CD4-positive, alpha-beta memory T cell (primary cell): ENCODE results near the gene CAPN10. TPM values are rescaled to one million over a fixed set of nuclear protein-coding genes. Genes with fewer than 3 reads are reported as not detected.
A peak's percentile ranks its signal among the peaks of the same experiment; 100 is the strongest.

Experiments used
- CTCF ChIA-PET: fragments of 350-600 bp; sonication (Branson Sonifier 250); formaldehyde crosslinking; loops from one replicate; lab custom pipeline; 2021; ENCODE audit warnings: inconsistent platforms; ENCODE audit not compliant: partially characterized antibody; lab: Charles Lee
- POLR2A ChIA-PET: fragments of 350-600 bp; sonication (Branson Sonifier 250); formaldehyde crosslinking; loops from one replicate; lab custom pipeline; 2021; ENCODE audit not compliant: partially characterized antibody; lab: Charles Lee
- DNase-seq, 5 donors: peaks; one replicate each; pipeline versions ENCODE4 v3.0.0 to v3.0.0-alpha.2; 2020 to 2022; ENCODE audit warnings: mixed read lengths in 1 of 5
- H3K27ac ChIP-seq: one replicate; pipeline ENCODE4 v1.7.0; 2013; ENCODE audit warnings: low read depth, low read length
- H3K27me3 ChIP-seq: 2 replicates; pipeline ENCODE4 v1.7.0; 2013; ENCODE audit warnings: mild to moderate bottlenecking, low read length, moderate library complexity; ENCODE audit not compliant: insufficient read depth
- H3K36me3 ChIP-seq: 2 replicates; pipeline ENCODE4 v1.7.0; 2013; ENCODE audit warnings: mild to moderate bottlenecking, low read length, moderate library complexity; ENCODE audit not compliant: insufficient read depth
- H3K4me1 ChIP-seq: 2 replicates; pipeline ENCODE4 v1.7.0; 2013; ENCODE audit warnings: mild to moderate bottlenecking, low read length, moderate library complexity; ENCODE audit not compliant: insufficient read depth
- H3K4me3 ChIP-seq, 2 donors: one replicate each; pipeline ENCODE4 v1.7.0; 2013; ENCODE audit warnings: low read length in 2 of 2, mild to moderate bottlenecking in 1 of 2
- H3K9me3 ChIP-seq, 2 donors: one replicate each; pipeline ENCODE4 v1.7.0; 2013; ENCODE audit warnings: low read length in 2 of 2, control low read depth in 1 of 2; ENCODE audit not compliant: control insufficient read depth in 1 of 2
- H3K27ac Mint-ChIP-seq, 7 donors: one replicate each; pipeline ENCODE4 v1.8.0; 2020 to 2021; ENCODE audit warnings: mixed read lengths in 7 of 7, mild to moderate bottlenecking in 6 of 7, inconsistent platforms in 3 of 7, moderate library complexity in 3 of 7
- H3K27me3 Mint-ChIP-seq, 2 donors: one replicate each; pipeline ENCODE4 v1.8.0; 2020 to 2021; ENCODE audit warnings: mixed read lengths in 2 of 2
- H3K36me3 Mint-ChIP-seq, 2 donors: one replicate each; pipeline ENCODE4 v1.8.0; 2020 to 2021; ENCODE audit warnings: mixed read lengths in 2 of 2, inconsistent platforms in 1 of 2, mild to moderate bottlenecking in 1 of 2
- H3K4me1 Mint-ChIP-seq, 4 donors: one replicate each; pipeline ENCODE4 v1.8.0; 2020 to 2021; ENCODE audit warnings: mixed read lengths in 4 of 4, mild to moderate bottlenecking in 1 of 4
- H3K4me3 Mint-ChIP-seq, 8 donors: one replicate each; pipeline ENCODE4 v1.8.0; 2020 to 2021; ENCODE audit warnings: mixed read lengths in 8 of 8, mild to moderate bottlenecking in 7 of 8, moderate library complexity in 6 of 8, inconsistent platforms in 3 of 8
- H3K9me3 Mint-ChIP-seq, 8 donors: one replicate each; pipeline ENCODE4 v1.8.0; 2020 to 2021; ENCODE audit warnings: mixed read lengths in 8 of 8, mild to moderate bottlenecking in 5 of 8, inconsistent platforms in 3 of 8, moderate library complexity in 1 of 8
- intact Hi-C: fragments of 100-400 bp; cut with micrococcal nuclease; formaldehyde crosslinking; loops from one replicate; pipeline ENCODE4 v1.15.1; 2023
- polyA plus RNA-seq, 2 donors: library from polyadenylated mRNA; unstranded; fragments of 300-500 nt; fragmentation: Illumina TruSeq; gene quantifications; one replicate each; pipeline ENCODE4 v1.2.3, GENCODE V29; 2021
- total RNA-seq, 2 experiments: library from RNA; stranded (reverse); gene quantifications; one replicate each; pipeline ENCODE4 v1.2.3, GENCODE V29; 2021

The CAPN10 gene
- total and polyA plus RNA-seq, 4 experiments from 2014 or later, result 9.9 to 83.0 (median 49.7) TPM

GRCh38 chr2:240577281-240578109 is 9.0 kb upstream of the CAPN10 start:
- CTCF ChIA-PET, result interaction anchor here (0.9 to 2.2 kb wide), 4 partner anchors 9 to 63 kb away, joined by 3 to 6 read pairs (median 3); partner anchors contain the start of genes CAPN10 and RNPEPL1
- Histone ChIP-seq H3K27me3 (no peaks in the 10 kb centered on the region), H3K4me1 (peaks cover 27% of the 10 kb centered on the region), H3K27ac (no peak overlapping the region), H3K4me3 (no peak overlapping the region), H3K9me3 (no peaks in the 10 kb centered on the region), H3K36me3 (peaks cover 52% of the 10 kb centered on the region)
- Mint-ChIP-seq H3K9me3 (peaks cover 0 to 2% (median 0%) of the 10 kb centered on the region in 8 donors), H3K4me1 (peaks cover 15 to 32% (median 25%) of the 10 kb centered on the region in 4 donors), H3K4me3 (no peak overlapping the region), H3K36me3 (peaks cover 20 to 30% of the 10 kb centered on the region in 2 donors), H3K27me3 (no peaks in the 10 kb centered on the region), H3K27ac (no peak overlapping the region)
- POLR2A ChIA-PET, result interaction anchor here (4.0 to 20.6 kb wide), 4 partner anchors 9 to 21 kb away, joined by 42 to 461 read pairs (median 190); partner anchors contain the start of genes ANKMY1, CAPN10, DUSP28 and RNPEPL1
- DNase-seq, result no peak
- intact Hi-C loops, result no loop called here

DNA sequence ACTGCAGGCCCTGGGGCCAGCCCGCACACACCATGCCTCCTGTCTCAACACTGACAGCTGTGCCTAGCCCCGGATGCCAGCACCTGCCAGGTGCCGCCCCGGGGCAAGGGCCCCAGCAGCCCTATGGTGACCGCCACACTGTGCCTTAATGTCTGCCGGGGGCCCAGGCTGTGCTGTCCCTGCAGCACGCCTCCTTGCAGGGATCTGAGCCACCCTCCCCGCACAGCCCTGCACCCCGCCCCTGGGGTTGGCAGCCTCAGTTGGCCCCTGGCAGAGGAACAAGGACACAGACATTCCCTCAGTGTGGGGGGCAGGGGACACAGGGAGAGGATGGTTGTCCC is 8.5 kb upstream of the CAPN10 start:
- H3K36me3 Mint-ChIP-seq, result peaks cover 20 to 31% of the 10 kb centered on the region in 2 donors

DNA sequence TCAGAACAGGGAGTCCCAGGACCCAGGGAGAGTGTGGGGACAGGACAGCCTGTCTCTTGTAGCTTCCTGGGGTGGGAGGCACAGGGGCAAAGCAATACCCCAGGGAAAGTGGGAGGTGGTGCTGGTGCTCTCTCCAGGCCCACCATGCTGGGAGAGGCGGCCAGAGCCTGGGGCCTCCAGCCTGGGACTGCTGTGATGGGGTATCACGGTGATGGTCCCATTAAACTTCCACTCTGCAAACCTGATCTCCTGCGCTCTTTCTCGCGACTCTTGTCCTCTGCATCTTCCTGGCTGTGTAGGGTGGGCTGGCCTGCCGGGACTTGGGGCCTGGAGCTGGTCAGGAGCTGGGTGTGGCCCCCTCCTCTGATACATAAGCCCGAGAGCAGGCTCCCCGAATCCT is 8.0 kb upstream of the CAPN10 start:
- POLR2A ChIA-PET, result interaction anchor here (4.0 to 20.6 kb wide), 4 partner anchors 8 to 22 kb away, joined by 42 to 461 read pairs (median 190); partner anchors contain the start of genes ANKMY1, CAPN10, DUSP28 and RNPEPL1
- no peaks in the 10 kb centered on the region for H3K9me3 ChIP-seq
- Mint-ChIP-seq H3K4me3 (no peak overlapping the region), H3K27ac (peak overlapping the region in 4 of 7 donors; percentile 42 to 90 (median 54)), H3K27me3 (no peaks in the 10 kb centered on the region), H3K9me3 (peaks cover 0 to 2% (median 0%) of the 10 kb centered on the region in 8 donors), H3K4me1 (peaks cover 18 to 38% (median 31%) of the 10 kb centered on the region in 4 donors), H3K36me3 (peaks cover 20 to 31% of the 10 kb centered on the region in 2 donors)
- peaks cover 27% of the 10 kb centered on the region for H3K4me1 ChIP-seq
- no peak for DNase-seq
- CTCF ChIA-PET, result interaction anchor here (1.1 to 2.2 kb wide), 2 partner anchors 10 to 12 kb away, joined by 3 to 6 read pairs; partner anchors contain the start of gene RNPEPL1
- no peak overlapping the region for H3K27ac ChIP-seq
- H3K27me3 ChIP-seq, result no peaks in the 10 kb centered on the region
- intact Hi-C loops, result no loop called here
- H3K4me3 ChIP-seq, result no peak overlapping the region
- peaks cover 52% of the 10 kb centered on the region for H3K36me3 ChIP-seq

More for the DNA sequence above, 8.5 kb upstream of the CAPN10 start:
- Histone ChIP-seq H3K4me1 (peaks cover 27% of the 10 kb centered on the region), H3K9me3 (no peaks in the 10 kb centered on the region), H3K4me3 (no peak overlapping the region), H3K27me3 (no peaks in the 10 kb centered on the region), H3K27ac (no peak overlapping the region), H3K36me3 (peaks cover 52% of the 10 kb centered on the region)
- H3K4me1 Mint-ChIP-seq, result peaks cover 18 to 35% (median 30%) of the 10 kb centered on the region in 4 donors
- ChIA-PET CTCF (interaction anchor here (0.9 to 2.2 kb wide), 4 partner anchors 8 to 64 kb away, joined by 3 to 6 read pairs (median 3); partner anchors contain the start of genes CAPN10 and RNPEPL1), POLR2A (interaction anchor here (4.0 to 20.6 kb wide), 4 partner anchors 9 to 22 kb away, joined by 42 to 461 read pairs (median 190); partner anchors contain the start of genes ANKMY1, CAPN10, DUSP28 and RNPEPL1)
- H3K27ac Mint-ChIP-seq, result peak overlapping the region in 2 of 7 donors; percentile 42 to 51
- intact Hi-C loops, result no loop called here
- peaks cover 0 to 2% (median 0%) of the 10 kb centered on the region in 8 donors for H3K9me3 Mint-ChIP-seq
- H3K27me3 Mint-ChIP-seq, result no peaks in the 10 kb centered on the region
- no peak for DNase-seq
- H3K4me3 Mint-ChIP-seq, result no peak overlapping the region

GRCh38 chr2:240579071-240579762 is 7.3 kb upstream of the CAPN10 start:
- Histone ChIP-seq H3K9me3 (no peaks in the 10 kb centered on the region), H3K36me3 (peaks cover 46% of the 10 kb centered on the region), H3K4me3 (peak overlapping the region in 1 of 2 donors; percentile 8), H3K27ac (peak overlapping the region; percentile 28), H3K27me3 (no peaks in the 10 kb centered on the region), H3K4me1 (peaks cover 27% of the 10 kb centered on the region)
- Mint-ChIP-seq H3K4me3 (peak overlapping the region in 7 of 8 donors; percentile 5 to 70 (median 42)), H3K9me3 (peaks cover 0 to 2% (median 0%) of the 10 kb centered on the region in 8 donors), H3K4me1 (peaks cover 18 to 42% (median 32%) of the 10 kb centered on the region in 4 donors), H3K27ac (peak overlapping the region; percentile 74 to 93 (median 88)), H3K27me3 (no peaks in the 10 kb centered on the region), H3K36me3 (peaks cover 20 to 29% of the 10 kb centered on the region in 2 donors)
- ChIA-PET POLR2A (interaction anchor here (1.1 to 16.4 kb wide), 8 partner anchors 8 to 65 kb away, joined by 3 to 249 read pairs (median 12); partner anchors contain the start of genes ANKMY1, DUSP28 and RNPEPL1), CTCF (interaction anchor here (1.0 to 2.2 kb wide), 14 partner anchors 9 to 89 kb away, joined by 3 to 57 read pairs (median 12); partner anchors contain the start of gene RNPEPL1)
- no peak for DNase-seq
- intact Hi-C loops, result loop anchor here (1.0 kb wide), 2 partner anchors 13 to 65 kb away; no protein-coding TSS in a partner anchor

DNA sequence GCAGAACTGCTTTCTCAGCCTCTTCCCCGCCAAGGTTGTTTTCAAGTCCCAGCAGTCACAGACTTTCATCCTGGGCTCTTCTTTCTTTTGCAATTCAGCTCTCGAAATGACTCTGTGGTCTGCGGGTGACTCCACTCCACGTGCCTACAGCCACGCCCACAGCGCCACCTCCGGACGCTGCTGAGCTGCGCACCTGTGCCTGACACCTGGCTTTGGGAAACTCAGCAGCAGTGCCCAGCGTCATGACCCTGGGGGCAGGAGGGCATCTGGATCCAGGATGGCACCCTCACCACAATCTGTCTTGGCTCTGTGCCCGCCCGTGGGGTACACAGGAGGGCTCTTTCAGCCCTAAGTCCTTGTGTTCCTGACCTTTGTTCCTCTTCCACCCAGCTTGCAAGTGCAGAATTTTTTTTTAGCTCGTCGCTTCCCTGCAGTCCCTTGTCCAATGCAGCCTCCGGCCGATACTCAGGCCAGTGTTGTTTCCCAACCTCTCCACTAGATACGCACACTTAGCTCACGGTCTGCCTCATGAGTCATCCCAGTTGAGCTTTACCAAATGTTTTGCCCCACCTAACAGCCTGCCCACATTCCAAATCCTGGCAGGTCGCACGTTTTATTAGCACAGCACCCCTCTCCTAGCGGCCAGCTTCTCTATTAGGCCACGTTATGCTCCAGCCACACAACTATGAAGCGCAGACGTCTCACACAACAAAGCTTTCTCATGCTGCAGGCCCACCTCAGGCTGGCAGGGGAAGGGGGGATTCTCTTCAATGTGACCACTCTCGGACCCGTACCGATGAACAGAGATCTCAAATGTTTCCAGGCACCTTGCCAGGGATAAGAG is 6.5 kb upstream of the CAPN10 start:
- H3K27me3 ChIP-seq, result no peaks in the 10 kb centered on the region
- intact Hi-C loops, result loop anchor here (1.0 kb wide), 2 partner anchors 14 to 66 kb away; no protein-coding TSS in a partner anchor
- peak overlapping the region; percentile 5 to 70 (median 47) for H3K4me3 Mint-ChIP-seq
- H3K27me3 Mint-ChIP-seq, result no peaks in the 10 kb centered on the region
- H3K36me3 Mint-ChIP-seq, result peaks cover 20 to 29% of the 10 kb centered on the region in 2 donors
- peaks cover 0 to 2% (median 0%) of the 10 kb centered on the region in 8 donors for H3K9me3 Mint-ChIP-seq
- H3K4me1 Mint-ChIP-seq, result peaks cover 19 to 50% (median 36%) of the 10 kb centered on the region in 4 donors
- peaks cover 38% of the 10 kb centered on the region for H3K36me3 ChIP-seq
- H3K27ac ChIP-seq, result peak overlapping the region; percentile 30
- no peaks in the 10 kb centered on the region for H3K9me3 ChIP-seq
- peak overlapping the region in 1 of 2 donors; percentile 8 for H3K4me3 ChIP-seq
- peak; percentile 83 to 89 (median 85) for DNase-seq
- H3K4me1 ChIP-seq, result peaks cover 34% of the 10 kb centered on the region
- ChIA-PET POLR2A (interaction anchor here (0.7 to 16.4 kb wide), 10 partner anchors 9 to 68 kb away, joined by 3 to 249 read pairs (median 9); partner anchors contain the start of genes ANKMY1, DUSP28, GPR35 and RNPEPL1), CTCF (interaction anchor here (1.0 to 2.2 kb wide), 14 partner anchors 9 to 88 kb away, joined by 3 to 57 read pairs (median 12); partner anchors contain the start of gene RNPEPL1)
- peak overlapping the region; percentile 74 to 93 (median 88) for H3K27ac Mint-ChIP-seq
